Adipose tissue (tissue), 3 donors: ENCODE data around the gene CDH4. TPM values are rescaled to one million over a fixed set of nuclear protein-coding genes. Genes with fewer than 3 reads are reported as not detected.
"Not testable (repeated sequence)": the region's sequence is repeated elsewhere in the genome, so short reads cannot be mapped to it uniquely, and the experiment has no call there.

Experiments
- H3K27ac ChIP-seq: one replicate; pipeline ENCODE4 v1.5.1; 2013; ENCODE audit warnings: low read depth, low read length
- WGBS, 3 donors: extraction: QIAGEN DNeasy Blood & Tissue Kit; methylation state at CpG; one replicate each; pipeline ENCODE4 v1.1.7; 2013; 5-methylcytosine and 5-hydroxymethylcytosine counted together
- polyA plus RNA-seq, 3 donors: library from polyadenylated mRNA; stranded (reverse); fragments of 200-250 nt; gene quantifications; one replicate each; pipeline ENCODE4 v1.2.3, GENCODE V29; 2013
- donor health status: healthy with polysubstance abuse.
- donor health status: Bipolar disorder and iron deficiency.
- donor health status: healthy.

CDH4 gene
- polyA plus RNA-seq, 3 donors, result 0.04 to 0.11 (median 0.05) TPM

DNA sequence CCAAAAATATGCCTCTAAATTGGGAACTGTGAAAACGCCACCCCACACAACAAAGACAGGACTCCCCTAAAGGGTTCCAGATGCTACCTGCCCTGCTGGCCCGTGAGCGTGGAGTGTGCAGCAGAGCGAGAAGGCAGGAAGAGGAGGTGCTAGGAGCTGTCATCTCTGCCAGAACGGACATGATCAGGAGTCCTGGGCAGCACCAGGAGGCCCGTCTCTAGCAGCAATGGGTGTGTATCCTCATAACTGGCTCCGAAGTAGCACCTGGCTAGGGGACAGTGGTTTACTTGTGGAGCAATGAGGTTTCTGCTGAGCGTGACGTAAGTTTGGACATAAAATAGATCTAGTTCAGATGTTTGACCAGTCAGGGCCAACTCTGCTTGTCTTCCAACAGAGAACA, 226.0 kb downstream of the CDH4 start:
- H3K27ac ChIP-seq, result no peak overlapping the region
- WGBS, 3 donors, result 67 to 73% (median 72%) methylated on average over 9 of the region's 9 CpGs

DNA sequence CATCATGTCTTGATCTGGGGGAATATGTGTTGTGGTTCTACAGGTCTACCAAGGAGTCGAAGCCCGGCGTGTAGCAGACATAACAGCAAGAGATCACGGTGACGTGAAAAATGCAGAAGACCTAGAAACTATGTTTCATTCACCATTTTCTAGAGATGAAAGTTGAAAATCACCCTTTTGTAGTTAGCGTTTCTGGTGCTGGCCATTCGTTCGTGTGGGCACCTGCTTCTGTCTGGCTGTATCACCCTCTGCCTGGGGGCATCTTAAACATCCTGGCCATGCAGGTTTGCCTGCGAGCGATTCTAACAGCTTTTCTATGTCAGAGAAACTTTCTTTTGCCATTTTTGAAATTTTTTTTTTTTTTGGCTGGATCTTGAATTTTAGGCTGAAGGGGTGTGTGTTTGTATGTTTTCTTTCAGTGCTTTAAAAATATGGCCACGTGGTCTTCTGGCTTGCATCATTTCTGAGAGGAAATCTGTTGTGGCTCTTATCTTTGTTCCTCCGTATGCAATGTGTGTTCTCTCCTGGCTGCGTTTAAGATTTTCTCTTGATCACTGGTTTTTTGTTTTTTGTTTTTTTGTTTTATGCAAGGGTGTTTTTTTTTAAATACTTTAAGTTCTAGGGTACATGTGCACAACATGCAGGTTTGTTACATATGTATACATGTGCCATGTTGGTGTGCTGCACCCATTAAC, 226.7 kb downstream of the CDH4 start:
- 83 to 84% (median 84%) methylated on average over 13 of the region's 13 CpGs for whole genome bisulfite sequencing, 3 donors
- no peak overlapping the region for H3K27ac ChIP-seq

DNA sequence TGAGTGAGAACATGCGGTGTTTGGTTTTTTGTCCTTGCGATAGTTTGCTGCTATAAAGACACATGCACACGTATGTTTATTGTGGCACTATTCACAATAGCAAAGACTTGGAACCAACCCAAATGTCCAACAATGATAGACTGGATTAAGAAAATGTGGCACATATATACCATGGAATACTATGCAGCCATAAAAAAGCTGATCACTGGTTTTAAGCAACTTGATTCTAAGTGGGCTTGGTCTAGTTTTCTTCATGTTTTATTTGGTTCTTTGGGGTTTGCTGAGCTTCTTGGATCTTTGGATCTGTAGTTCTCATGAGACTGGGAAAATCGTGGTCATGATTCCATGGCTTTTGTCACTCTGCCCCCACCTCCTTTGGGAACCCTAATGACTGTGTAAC, 227.4 kb downstream of the CDH4 start:
- not testable (repeated sequence) for H3K27ac ChIP-seq
- WGBS, 3 donors, result 89 to 93% (median 91%) methylated on average over 4 of the region's 4 CpGs

GRCh38 chr20:61480158-61480825, 228.2 kb downstream of the CDH4 start:
- WGBS, 3 donors, result 85 to 87% (median 86%) methylated on average over 15 to 16 of the region's 16 CpGs
- H3K27ac ChIP-seq, result no peak overlapping the region

DNA sequence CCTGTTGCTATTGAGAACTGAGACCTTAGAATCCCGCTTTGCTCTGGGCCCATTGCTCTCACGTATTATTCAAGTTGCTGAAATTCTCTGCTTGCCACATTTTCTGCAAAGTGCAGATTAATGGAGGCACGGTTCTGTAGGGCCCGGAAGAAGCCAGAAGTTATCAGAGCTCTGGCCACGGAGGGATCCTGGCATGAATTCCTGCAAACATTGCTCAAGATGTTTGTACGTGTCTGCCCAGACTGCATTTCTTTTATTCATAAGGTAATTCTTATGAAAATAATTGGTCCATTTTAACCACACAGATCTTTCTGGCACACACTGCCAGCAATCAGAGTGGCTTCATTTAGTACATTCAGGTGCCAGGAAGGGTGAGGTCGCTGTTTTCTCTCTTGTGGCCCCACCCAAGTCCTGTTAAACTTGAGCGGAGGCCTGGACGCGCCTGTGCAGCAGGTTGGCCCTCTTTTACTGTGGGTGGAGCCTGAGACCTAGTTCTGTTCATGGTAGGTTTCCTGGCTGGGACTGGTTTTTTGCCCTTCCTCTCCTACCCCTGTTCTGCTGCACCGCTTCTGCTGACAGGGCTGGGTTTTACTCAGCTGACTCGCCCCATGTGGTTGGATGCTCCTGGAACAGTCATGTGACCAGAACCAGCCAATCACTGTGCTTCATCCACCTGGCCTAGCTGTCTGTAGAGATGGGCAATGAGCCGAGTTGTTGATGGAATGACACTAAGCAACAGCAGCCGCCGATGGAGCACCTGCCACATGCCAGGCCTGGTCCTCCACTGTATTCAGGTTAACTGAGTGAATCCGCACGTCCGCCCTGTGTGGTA, 230.2 kb downstream of the CDH4 start:
- WGBS, 3 donors, result 78 to 81% (median 79%) methylated on average over 18 of the region's 18 CpGs

GRCh38 chr20:61482901-61483300, 230.8 kb downstream of the CDH4 start:
- 70 to 85% (median 84%) methylated on average over 3 of the region's 3 CpGs for WGBS, 3 donors
- H3K27ac ChIP-seq, result no peak overlapping the region

More for the DNA sequence above, 230.2 kb downstream of the CDH4 start:
- H3K27ac ChIP-seq, result no peak overlapping the region

DNA sequence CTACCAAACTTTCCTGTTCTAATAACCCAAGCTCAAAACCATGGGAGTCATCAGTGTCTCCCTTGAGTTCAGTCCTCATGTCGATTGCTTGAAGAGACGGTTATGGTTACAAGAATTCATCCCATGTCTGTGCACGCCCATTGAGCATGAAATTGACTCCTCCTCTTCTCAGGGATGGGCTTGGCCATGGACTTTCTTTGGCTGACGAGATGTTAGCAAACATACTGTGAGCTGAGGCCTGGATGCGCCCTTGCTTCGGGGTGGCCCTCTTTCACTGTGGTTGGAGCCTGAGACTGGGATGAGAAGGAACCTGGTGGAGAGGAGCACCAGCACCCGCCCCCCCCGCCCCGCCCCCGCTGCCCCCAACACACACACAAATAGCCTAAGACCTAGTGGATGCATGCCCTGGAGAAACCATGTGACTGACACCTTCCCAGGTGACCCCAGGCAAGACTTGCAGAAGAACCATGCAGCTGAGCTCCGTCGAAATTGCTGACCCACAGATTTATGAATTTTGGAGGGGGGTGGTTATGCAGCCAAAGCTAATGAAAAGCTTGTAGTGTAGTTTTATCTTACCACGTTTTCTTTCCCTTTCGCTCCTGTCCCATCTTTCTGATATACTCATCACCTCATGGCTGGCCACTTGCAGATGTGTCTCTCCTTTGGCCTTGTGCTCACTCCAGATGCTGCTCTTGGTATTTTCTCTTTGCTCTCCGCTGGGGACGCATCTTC, 231.4 kb downstream of the CDH4 start:
- WGBS, 3 donors, result 79 to 89% (median 89%) methylated on average over 16 of the region's 16 CpGs
- no peak overlapping the region for H3K27ac ChIP-seq

DNA sequence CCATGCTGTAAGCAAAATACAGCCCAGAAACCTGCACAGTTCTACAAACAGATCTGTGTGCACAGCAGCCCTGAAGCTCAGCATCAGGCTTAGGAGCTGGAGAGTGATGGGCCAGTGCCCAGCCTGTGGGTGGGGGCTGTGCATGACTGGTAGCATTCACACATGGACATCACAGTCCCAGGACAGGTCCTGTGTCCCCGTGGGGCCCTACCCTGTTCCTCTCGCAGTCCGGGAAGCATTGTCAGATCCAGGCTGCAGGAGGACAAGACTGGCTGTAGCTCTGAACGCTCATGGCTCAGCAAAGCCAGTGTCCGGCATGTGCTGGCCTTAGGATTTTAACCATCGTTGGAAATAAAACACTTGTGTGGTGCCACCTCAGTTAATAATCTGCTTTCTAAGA, 234.1 kb downstream of the CDH4 start:
- H3K27ac ChIP-seq, result no peak overlapping the region
- 85 to 88% (median 87%) methylated on average over 6 of the region's 6 CpGs for WGBS, 3 donors

DNA sequence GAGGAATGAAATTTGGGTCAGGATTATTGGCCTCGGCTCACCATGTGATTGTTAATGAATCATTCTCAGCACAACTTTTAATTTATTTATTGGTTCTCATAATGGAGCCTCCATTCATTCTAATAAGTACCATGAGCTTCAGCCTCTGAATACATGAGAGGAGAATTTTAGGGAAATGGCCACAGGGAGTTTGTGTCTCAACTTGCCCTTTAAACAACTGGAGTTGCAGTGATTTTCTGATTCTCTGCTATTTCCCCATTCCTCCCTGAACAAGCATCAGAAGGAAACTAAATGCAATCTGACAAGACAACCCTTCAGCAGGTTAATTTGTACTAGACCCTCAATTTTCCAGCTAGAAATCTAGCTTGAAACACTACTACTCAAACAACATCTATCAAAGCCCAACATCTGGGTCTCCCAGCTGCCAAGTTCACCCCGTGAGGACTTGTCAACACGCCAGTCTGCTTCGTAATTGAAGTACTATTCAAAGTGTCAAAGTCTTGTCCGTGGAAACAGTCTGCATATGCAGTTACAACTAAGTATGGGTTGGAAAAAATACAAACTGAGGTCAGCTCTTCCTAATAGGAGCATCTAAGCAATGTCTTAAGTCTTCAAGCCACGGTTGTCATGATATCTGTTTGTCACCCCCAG, 235.4 kb downstream of the CDH4 start:
- WGBS, 3 donors, result 48 to 65% (median 64%) methylated on average over 6 of the region's 6 CpGs
- no peak overlapping the region for H3K27ac ChIP-seq

GRCh38 chr20:61487997-61488371, 235.9 kb downstream of the CDH4 start:
- no peak overlapping the region for H3K27ac ChIP-seq
- WGBS, 3 donors, result 46 to 63% (median 60%) methylated on average over 7 of the region's 7 CpGs

DNA sequence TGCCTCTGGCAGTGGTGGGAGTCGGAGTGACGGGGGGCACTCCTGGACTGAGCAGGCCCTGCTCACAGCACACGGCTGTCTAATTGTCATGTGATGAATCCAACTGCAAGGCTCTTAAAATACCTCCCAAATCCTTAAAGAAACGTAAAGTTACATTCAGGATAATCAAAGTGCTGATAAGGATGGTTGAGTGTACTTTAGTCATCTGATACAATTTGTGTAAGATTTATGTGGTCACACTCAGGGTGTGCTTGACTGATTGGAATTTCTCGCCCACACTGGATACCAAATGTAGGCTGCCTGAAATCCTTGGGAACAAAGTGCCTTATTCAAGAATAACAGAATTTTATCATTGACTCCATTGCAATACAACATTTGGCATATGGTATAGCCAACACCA, 238.7 kb downstream of the CDH4 start:
- H3K27ac ChIP-seq, result no peak overlapping the region
- WGBS, 3 donors, result 59 to 68% (median 60%) methylated on average over 5 of the region's 5 CpGs

GRCh38 chr20:61492065-61492464, 240.0 kb downstream of the CDH4 start:
- no peak overlapping the region for H3K27ac ChIP-seq
- WGBS, 3 donors, result 95 to 97% (median 95%) methylated on average over 3 of the region's 3 CpGs

- 66 to 69% (median 68%) methylated on average over 10 of the region's 10 CpGs for WGBS, 3 donors
- H3K27ac ChIP-seq, result no peak overlapping the region
These were observed 241.8 kb downstream of the CDH4 start for GRCh38 chr20:61493798-61494305.

GRCh38 chr20:61494763-61495575, 242.9 kb downstream of the CDH4 start:
- 72 to 78% (median 74%) methylated on average over 22 of the region's 22 CpGs for WGBS, 3 donors
- no peak overlapping the region for H3K27ac ChIP-seq

- 13 to 28% (median 24%) methylated on average over 5 of the region's 5 CpGs for WGBS, 3 donors
These were observed 245.1 kb downstream of the CDH4 start for GRCh38 chr20:61497029-61497627.

DNA sequence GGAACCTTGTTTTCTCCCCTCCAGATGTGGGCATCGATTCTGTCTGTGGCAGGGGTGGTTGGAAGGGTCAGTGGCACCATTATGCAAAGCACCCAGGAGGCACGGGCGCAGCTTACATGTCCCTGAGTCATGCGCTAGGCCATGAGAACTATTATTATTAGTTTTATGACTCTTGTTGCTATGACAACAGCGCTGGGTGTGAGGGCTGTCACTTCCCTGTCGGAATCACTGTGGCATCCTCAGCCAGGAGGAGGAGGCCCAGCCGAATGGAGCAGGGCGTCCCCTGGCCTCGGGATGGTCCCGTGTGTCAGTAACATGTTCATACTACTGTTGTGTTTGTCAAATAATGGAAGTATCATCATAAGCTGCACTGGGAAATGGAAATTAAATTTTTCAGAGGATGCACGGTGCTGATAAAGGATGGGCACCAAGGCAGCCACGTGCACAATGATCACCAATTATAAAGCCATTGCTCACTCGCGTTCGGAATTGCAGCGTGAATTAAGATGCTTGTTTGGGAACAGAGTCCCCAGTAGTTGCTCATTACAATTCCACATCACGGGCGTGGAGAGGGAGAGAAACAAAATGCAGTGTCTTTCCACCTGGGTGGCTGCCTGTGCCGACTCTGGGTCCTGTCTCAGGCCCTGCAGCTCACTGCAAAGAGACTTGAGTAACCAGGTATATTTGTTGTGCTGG, 247.9 kb downstream of the CDH4 start:
- no peak overlapping the region for H3K27ac ChIP-seq
- 72 to 79% (median 74%) methylated on average over 19 of the region's 19 CpGs for WGBS, 3 donors

More at GRCh38 chr20:61497029-61497627, 245.1 kb downstream of the CDH4 start:
- no peak overlapping the region for H3K27ac ChIP-seq
